Dedifferentiated amniotic fluid mesenchymal stem cell (primary cell): ENCODE measurements around the gene GHRHR.
A peak's percentile ranks its signal among the peaks of the same experiment; 100 is the strongest.

ENCODE experiments used
- DNase-seq: peaks from one replicate; pipeline ENCODE4 v3.0.0-alpha.2; 2016; ENCODE audit errors: extremely low spot score

GHRHR gene

GRCh38 chr7:30963842-30964241, at the start of gene GHRHR:
Gene GHRHR (plus strand): TSS chr7:30963953. CDS start chr7:30964069, 116 bp downstream.
- DNase-seq, result no peak

- DNase-seq, result peak; percentile 20
Observed at GRCh38 chr7:30914596-30914995, 49.2 kb upstream of the GHRHR start.

GRCh38 chr7:30915005-30915601, 48.6 kb upstream of the GHRHR start:
- no peak for DNase-seq

- DNase-seq, result no peak
Observed at GRCh38 chr7:30915751-30916150, 48.0 kb upstream of the GHRHR start.

GRCh38 chr7:30916255-30916654, 47.5 kb upstream of the GHRHR start:
- no peak for DNase-seq

GRCh38 chr7:30916767-30917166, 47.0 kb upstream of the GHRHR start:
- no peak for DNase-seq

GRCh38 chr7:30917216-30917893, 46.4 kb upstream of the GHRHR start:
- DNase-seq, result no peak

- DNase-seq, result no peak
Observed at GRCh38 chr7:30918676-30919075, 45.1 kb upstream of the GHRHR start.

GRCh38 chr7:30920021-30920583, 43.7 kb upstream of the GHRHR start:
- peak; percentile 20 for DNase-seq

- DNase-seq, result peak; percentile 60
Observed at GRCh38 chr7:30920584-30921539, 42.9 kb upstream of the GHRHR start.

GRCh38 chr7:30921540-30922401, 42.0 kb upstream of the GHRHR start:
- no peak for DNase-seq

GRCh38 chr7:30922596-30922995, 41.2 kb upstream of the GHRHR start:
- no peak for DNase-seq

- no peak for DNase-seq
Observed at GRCh38 chr7:30923009-30923773, 40.6 kb upstream of the GHRHR start.

- DNase-seq, result no peak
Observed at GRCh38 chr7:30923774-30924413, 39.9 kb upstream of the GHRHR start.

- no peak for DNase-seq
Observed at GRCh38 chr7:30924624-30925023, 39.1 kb upstream of the GHRHR start.

- no peak for DNase-seq
Observed at GRCh38 chr7:30925117-30925516, 38.6 kb upstream of the GHRHR start.

GRCh38 chr7:30925913-30926312, 37.8 kb upstream of the GHRHR start:
- no peak for DNase-seq

GRCh38 chr7:30926313-30926712, 37.4 kb upstream of the GHRHR start:
- DNase-seq, result no peak

- DNase-seq, result no peak
Observed at GRCh38 chr7:30927040-30927439, 36.7 kb upstream of the GHRHR start.

- no peak for DNase-seq
Observed at GRCh38 chr7:30927559-30927958, 36.2 kb upstream of the GHRHR start.
